ENCODE results near the gene CDH13. TPM values are rescaled to one million over a fixed set of nuclear protein-coding genes. Genes with fewer than 3 reads are reported as not detected.

The CDH13 gene
- total RNA-seq, 2 donors from 2014 or later: 228 to 280 TPM

GRCh38 chr16:83513008-83513755, 886.4 kb downstream of the CDH13 start:
- Histone ChIP-seq H3K4me1 (ENCODE audit: control insufficient read depth in 1 of 2, low read depth in 2 of 2) (no peaks in the 10 kb centered on the region), H3K9me3 (no peaks in the 10 kb centered on the region), H3K27ac (no peak overlapping the region), H3K4me3 (no peak overlapping the region), H3K27me3 (replicated peaks; ENCODE audit: insufficient read depth) (no peaks in the 10 kb centered on the region), H3K36me3 (no peaks in the 10 kb centered on the region)
- DNase-seq (ENCODE audit: low spot score): no peak
- no peak for TF ChIP-seq CTCF (IDR thresholded peaks at IDR 0.05)
- ATAC-seq (ENCODE audit: insufficient number of reproducible peaks, low FRiP score, low read depth): no peak

GRCh38 chr16:83515395-83515794, 888.6 kb downstream of the CDH13 start:
- Histone ChIP-seq H3K36me3 (no peaks in the 10 kb centered on the region), H3K4me3 (no peak overlapping the region), H3K9me3 (no peaks in the 10 kb centered on the region), H3K4me1 (ENCODE audit: control insufficient read depth in 1 of 2, low read depth in 2 of 2) (no peaks in the 10 kb centered on the region), H3K27me3 (replicated peaks; ENCODE audit: insufficient read depth) (no peaks in the 10 kb centered on the region), H3K27ac (no peak overlapping the region)
- ATAC-seq (ENCODE audit: insufficient number of reproducible peaks, low FRiP score, low read depth) (no peak), DNase-seq (ENCODE audit: low spot score) (no peak)
- no peak for TF ChIP-seq CTCF (IDR thresholded peaks at IDR 0.05)

- DNase-seq (ENCODE audit: low spot score) (no peak), ATAC-seq (ENCODE audit: insufficient number of reproducible peaks, low FRiP score, low read depth) (no peak)
- Histone ChIP-seq H3K4me1 (ENCODE audit: control insufficient read depth in 1 of 2, low read depth in 2 of 2) (no peaks in the 10 kb centered on the region), H3K4me3 (no peak overlapping the region), H3K27ac (no peak overlapping the region), H3K9me3 (no peaks in the 10 kb centered on the region), H3K36me3 (no peaks in the 10 kb centered on the region), H3K27me3 (replicated peaks; ENCODE audit: insufficient read depth) (no peaks in the 10 kb centered on the region)
- no peak for TF ChIP-seq CTCF (IDR thresholded peaks at IDR 0.05)
These were observed 890.2 kb downstream of the CDH13 start for GRCh38 chr16:83516931-83517330.

- ATAC-seq (ENCODE audit: insufficient number of reproducible peaks, low FRiP score, low read depth): no peak
- H3K27ac ChIP-seq: no peak overlapping the region
- no peak for DNase-seq (ENCODE audit: low spot score)
- H3K4me1 ChIP-seq (ENCODE audit: control insufficient read depth in 1 of 2, low read depth in 2 of 2): no peaks in the 10 kb centered on the region
- no peaks in the 10 kb centered on the region for H3K36me3 ChIP-seq
- H3K27me3 ChIP-seq (replicated peaks; ENCODE audit: insufficient read depth): no peaks in the 10 kb centered on the region
- H3K4me3 ChIP-seq: no peak overlapping the region
- no peak for TF ChIP-seq CTCF (IDR thresholded peaks at IDR 0.05)
- no peaks in the 10 kb centered on the region for H3K9me3 ChIP-seq
These were observed 890.6 kb downstream of the CDH13 start for GRCh38 chr16:83517398-83517797.

GRCh38 chr16:83520596-83520995, 893.8 kb downstream of the CDH13 start:
- TF ChIP-seq CTCF (IDR thresholded peaks at IDR 0.05): no peak
- H3K4me3 ChIP-seq: no peak overlapping the region
- ATAC-seq (ENCODE audit: insufficient number of reproducible peaks, low FRiP score, low read depth) (no peak), DNase-seq (ENCODE audit: low spot score) (no peak)
- H3K27me3 ChIP-seq (replicated peaks; ENCODE audit: insufficient read depth): no peaks in the 10 kb centered on the region
- no peaks in the 10 kb centered on the region for H3K36me3 ChIP-seq
- no peaks in the 10 kb centered on the region for H3K9me3 ChIP-seq
- H3K27ac ChIP-seq: no peak overlapping the region
- no peaks in the 10 kb centered on the region for H3K4me1 ChIP-seq (ENCODE audit: control insufficient read depth in 1 of 2, low read depth in 2 of 2)
